ENCODE data around the gene PPP1R37.

PPP1R37 gene

DNA sequence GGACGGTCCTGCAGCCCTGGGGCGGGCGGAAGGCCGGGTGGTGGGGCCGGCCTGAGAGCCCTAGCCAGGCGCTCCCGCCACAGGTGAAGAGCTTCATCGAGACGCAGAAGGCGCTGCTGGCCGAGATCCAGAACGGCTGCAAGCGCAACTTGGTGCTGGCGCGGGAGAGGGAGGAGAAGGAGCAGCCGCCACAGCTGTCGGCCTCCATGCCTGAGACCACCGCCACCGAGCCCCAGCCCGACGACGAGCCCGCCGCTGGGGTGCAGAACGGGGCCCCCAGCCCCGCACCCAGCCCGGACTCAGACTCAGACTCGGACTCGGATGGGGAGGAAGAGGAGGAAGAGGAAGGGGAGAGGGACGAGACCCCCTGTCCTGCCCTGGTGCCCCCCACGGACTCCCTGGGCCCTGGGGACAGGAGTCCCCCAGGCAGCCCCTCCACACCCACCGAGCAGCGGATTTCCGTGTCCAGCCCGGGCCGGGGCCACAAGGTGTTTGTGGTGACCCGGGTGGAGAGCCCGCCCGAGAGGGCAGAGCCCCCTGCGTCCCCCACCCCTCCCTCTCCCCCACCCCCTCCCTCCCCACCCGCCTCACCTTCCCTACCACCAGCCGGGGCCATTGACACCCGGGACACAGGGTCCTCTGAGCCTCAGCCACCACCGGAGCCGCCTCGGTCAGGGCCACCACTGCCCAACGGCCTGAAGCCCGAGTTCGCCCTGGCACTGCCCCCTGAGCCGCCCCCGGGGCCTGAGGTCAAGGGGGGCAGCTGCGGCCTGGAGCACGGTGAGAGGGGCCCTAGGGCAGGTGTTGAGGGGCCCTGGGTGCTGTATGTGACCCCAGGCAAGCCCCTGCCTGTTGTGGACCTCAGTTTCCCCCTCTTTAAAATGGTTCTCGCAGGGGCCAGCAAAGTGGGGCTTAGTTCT is 52.6 kb downstream of the PPP1R37 start:
- no peaks in the 10 kb centered on the region for H3K9me3 ChIP-seq (ENCODE audit: control insufficient read depth, low read depth, low read length)
- no peak overlapping the region for H3K27ac ChIP-seq (ENCODE audit: low read length)
- no peaks in the 10 kb centered on the region for H3K27me3 ChIP-seq (ENCODE audit: control insufficient read depth, insufficient read depth, low read length)
- peaks cover 4% of the 10 kb centered on the region for H3K36me3 ChIP-seq (ENCODE audit: control insufficient read depth, low read depth, low read length)
- H3K9ac ChIP-seq (ENCODE audit: low read length): no peak overlapping the region
- no peak overlapping the region for H3K4me3 ChIP-seq (ENCODE audit: low read length)
- no peaks in the 10 kb centered on the region for H3K4me1 ChIP-seq (ENCODE audit: control insufficient read depth, low read depth, low read length)

GRCh38 chr19:45146251-45146650 is 53.3 kb downstream of the PPP1R37 start:
- Histone ChIP-seq H3K9me3 (ENCODE audit: control insufficient read depth, low read depth, low read length) (no peaks in the 10 kb centered on the region), H3K36me3 (ENCODE audit: control insufficient read depth, low read depth, low read length) (peaks cover 4% of the 10 kb centered on the region), H3K27ac (ENCODE audit: low read length) (no peak overlapping the region), H3K9ac (ENCODE audit: low read length) (no peak overlapping the region), H3K4me1 (ENCODE audit: control insufficient read depth, low read depth, low read length) (no peaks in the 10 kb centered on the region), H3K27me3 (ENCODE audit: control insufficient read depth, insufficient read depth, low read length) (no peaks in the 10 kb centered on the region), H3K4me3 (ENCODE audit: low read length) (no peak overlapping the region)

DNA sequence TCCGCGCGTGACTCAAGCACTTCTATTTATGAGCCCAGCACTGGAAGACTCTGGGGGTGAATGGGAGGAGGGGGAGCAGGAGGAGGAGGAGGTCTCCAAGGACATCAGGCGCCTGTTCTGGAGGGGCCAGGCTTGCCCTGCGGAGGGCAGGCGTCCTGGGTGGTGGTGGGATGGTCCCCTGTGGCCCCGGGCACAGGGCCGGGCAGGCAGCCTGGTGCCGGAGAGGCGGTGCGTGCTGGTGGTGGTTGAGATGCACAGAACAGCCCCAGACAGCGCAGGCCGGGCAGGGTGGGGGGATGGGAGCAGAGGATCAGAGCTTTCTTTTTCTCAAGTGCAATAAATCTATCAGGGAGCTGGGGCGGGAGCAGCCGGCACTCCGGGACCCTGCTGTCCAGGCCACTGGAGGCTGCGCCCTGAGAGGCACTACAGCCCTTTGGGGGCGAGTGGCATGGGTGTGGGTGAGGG is 53.8 kb downstream of the PPP1R37 start:
- Histone ChIP-seq H3K4me1 (ENCODE audit: control insufficient read depth, low read depth, low read length) (no peaks in the 10 kb centered on the region), H3K36me3 (ENCODE audit: control insufficient read depth, low read depth, low read length) (peaks cover 4% of the 10 kb centered on the region), H3K27ac (ENCODE audit: low read length) (no peak overlapping the region), H3K9ac (ENCODE audit: low read length) (no peak overlapping the region), H3K9me3 (ENCODE audit: control insufficient read depth, low read depth, low read length) (no peaks in the 10 kb centered on the region), H3K4me3 (ENCODE audit: low read length) (no peak overlapping the region), H3K27me3 (ENCODE audit: control insufficient read depth, insufficient read depth, low read length) (no peaks in the 10 kb centered on the region)

GRCh38 chr19:45147835-45148676 is 55.1 kb downstream of the PPP1R37 start:
- Histone ChIP-seq H3K9me3 (ENCODE audit: control insufficient read depth, low read depth, low read length) (no peaks in the 10 kb centered on the region), H3K4me1 (ENCODE audit: control insufficient read depth, low read depth, low read length) (no peaks in the 10 kb centered on the region), H3K4me3 (ENCODE audit: low read length) (no peak overlapping the region), H3K9ac (ENCODE audit: low read length) (no peak overlapping the region), H3K36me3 (ENCODE audit: control insufficient read depth, low read depth, low read length) (no peaks in the 10 kb centered on the region), H3K27me3 (ENCODE audit: control insufficient read depth, insufficient read depth, low read length) (peaks cover 6% of the 10 kb centered on the region), H3K27ac (ENCODE audit: low read length) (no peak overlapping the region)

- no peaks in the 10 kb centered on the region for H3K9me3 ChIP-seq (ENCODE audit: control insufficient read depth, low read depth, low read length)
- no peak overlapping the region for H3K9ac ChIP-seq (ENCODE audit: low read length)
- H3K36me3 ChIP-seq (ENCODE audit: control insufficient read depth, low read depth, low read length): no peaks in the 10 kb centered on the region
- H3K4me3 ChIP-seq (ENCODE audit: low read length): no peak overlapping the region
- no peak overlapping the region for H3K27ac ChIP-seq (ENCODE audit: low read length)
- H3K27me3 ChIP-seq (ENCODE audit: control insufficient read depth, insufficient read depth, low read length): peaks cover 17% of the 10 kb centered on the region
- peaks cover 3% of the 10 kb centered on the region for H3K4me1 ChIP-seq (ENCODE audit: control insufficient read depth, low read depth, low read length)
Measured at GRCh38 chr19:45149129-45149528, 56.1 kb downstream of the PPP1R37 start.

DNA sequence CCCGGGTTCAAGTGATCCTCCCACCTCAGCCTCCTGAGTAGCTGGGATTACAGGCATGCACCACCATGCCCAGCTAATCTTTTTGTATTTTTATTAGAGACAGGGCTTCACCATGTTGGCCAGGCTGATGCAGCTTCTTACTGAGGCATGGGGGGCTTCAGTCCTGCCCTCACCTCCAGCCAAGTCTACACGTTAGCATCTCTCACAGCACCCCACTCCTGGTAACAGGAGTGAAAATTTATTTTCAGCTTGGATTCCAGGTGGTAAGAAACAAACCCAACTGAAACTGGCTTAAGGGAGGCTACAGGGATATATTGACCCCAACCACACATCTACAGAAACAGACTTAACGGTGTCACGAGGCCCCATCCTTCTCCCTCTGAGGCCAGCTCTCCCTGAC is 57.2 kb downstream of the PPP1R37 start:
- H3K4me3 ChIP-seq (ENCODE audit: low read length): no peak overlapping the region
- no peak overlapping the region for H3K27ac ChIP-seq (ENCODE audit: low read length)
- H3K36me3 ChIP-seq (ENCODE audit: control insufficient read depth, low read depth, low read length): no peaks in the 10 kb centered on the region
- H3K4me1 ChIP-seq (ENCODE audit: control insufficient read depth, low read depth, low read length): peaks cover 4% of the 10 kb centered on the region
- H3K9ac ChIP-seq (ENCODE audit: low read length): no peak overlapping the region
- no peaks in the 10 kb centered on the region for H3K9me3 ChIP-seq (ENCODE audit: control insufficient read depth, low read depth, low read length)
- peaks cover 28% of the 10 kb centered on the region for H3K27me3 ChIP-seq (ENCODE audit: control insufficient read depth, insufficient read depth, low read length)

DNA sequence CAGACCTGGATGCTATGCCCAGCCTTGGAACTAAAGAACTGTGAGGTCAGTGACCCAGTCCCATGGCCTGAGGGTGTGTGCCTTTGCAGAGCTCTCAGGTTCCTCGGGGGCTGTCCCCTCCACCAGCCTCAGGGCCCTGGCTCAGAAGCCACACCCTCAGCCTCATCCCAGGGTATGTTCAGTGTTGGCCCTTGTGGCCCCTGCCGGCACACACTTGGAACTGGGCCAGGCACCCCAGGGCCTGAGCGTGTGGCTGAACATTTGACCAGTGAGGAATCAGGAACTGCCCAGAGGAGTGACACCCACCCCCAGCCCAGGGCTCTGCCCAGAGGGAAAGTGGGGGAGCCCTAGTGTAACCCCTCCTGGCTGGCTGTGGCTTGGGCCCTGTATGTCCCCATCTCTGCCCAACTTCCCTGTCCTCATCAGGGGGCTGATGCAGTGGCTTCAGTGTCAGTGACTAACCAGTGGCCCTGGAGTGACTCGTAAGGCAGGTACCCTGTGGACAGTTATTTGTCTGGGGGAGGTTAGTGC is 57.8 kb downstream of the PPP1R37 start:
- Histone ChIP-seq H3K36me3 (ENCODE audit: control insufficient read depth, low read depth, low read length) (no peaks in the 10 kb centered on the region), H3K27ac (ENCODE audit: low read length) (no peak overlapping the region), H3K27me3 (ENCODE audit: control insufficient read depth, insufficient read depth, low read length) (peaks cover 34% of the 10 kb centered on the region), H3K9ac (ENCODE audit: low read length) (no peak overlapping the region), H3K4me1 (ENCODE audit: control insufficient read depth, low read depth, low read length) (peaks cover 4% of the 10 kb centered on the region), H3K4me3 (ENCODE audit: low read length) (no peak overlapping the region), H3K9me3 (ENCODE audit: control insufficient read depth, low read depth, low read length) (no peaks in the 10 kb centered on the region)

DNA sequence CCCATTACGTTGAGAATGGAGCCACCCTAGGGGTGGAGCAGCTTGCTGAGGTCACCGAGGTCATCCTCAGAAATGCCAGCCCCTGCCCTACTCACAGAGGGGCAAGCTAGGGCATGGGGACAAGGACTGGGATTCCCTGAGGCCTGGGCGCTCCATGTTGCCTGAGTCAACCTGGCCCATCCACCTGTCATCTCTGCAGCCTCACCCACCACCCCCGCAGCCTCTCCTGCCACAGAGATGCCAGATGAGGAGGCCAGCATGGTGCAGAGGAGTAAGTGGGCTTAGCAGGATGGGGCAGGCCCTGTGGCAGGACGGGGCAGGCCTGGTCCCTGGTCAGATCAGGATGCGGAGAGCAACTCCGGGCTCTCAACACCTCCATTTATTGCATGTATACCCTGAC is 58.3 kb downstream of the PPP1R37 start:
- Histone ChIP-seq H3K9me3 (ENCODE audit: control insufficient read depth, low read depth, low read length) (no peaks in the 10 kb centered on the region), H3K4me3 (ENCODE audit: low read length) (no peak overlapping the region), H3K9ac (ENCODE audit: low read length) (no peak overlapping the region), H3K27me3 (ENCODE audit: control insufficient read depth, insufficient read depth, low read length) (peaks cover 36% of the 10 kb centered on the region), H3K27ac (ENCODE audit: low read length) (no peak overlapping the region), H3K4me1 (ENCODE audit: control insufficient read depth, low read depth, low read length) (peaks cover 4% of the 10 kb centered on the region), H3K36me3 (ENCODE audit: control insufficient read depth, low read depth, low read length) (no peaks in the 10 kb centered on the region)

GRCh38 chr19:45151821-45152503 is 59.0 kb downstream of the PPP1R37 start:
- H3K9me3 ChIP-seq (ENCODE audit: control insufficient read depth, low read depth, low read length): no peaks in the 10 kb centered on the region
- H3K4me1 ChIP-seq (ENCODE audit: control insufficient read depth, low read depth, low read length): peaks cover 4% of the 10 kb centered on the region
- no peak overlapping the region for H3K4me3 ChIP-seq (ENCODE audit: low read length)
- peaks cover 36% of the 10 kb centered on the region for H3K27me3 ChIP-seq (ENCODE audit: control insufficient read depth, insufficient read depth, low read length)
- H3K27ac ChIP-seq (ENCODE audit: low read length): no peak overlapping the region
- no peak overlapping the region for H3K9ac ChIP-seq (ENCODE audit: low read length)
- H3K36me3 ChIP-seq (ENCODE audit: control insufficient read depth, low read depth, low read length): no peaks in the 10 kb centered on the region

GRCh38 chr19:45152504-45153338 is 59.7 kb downstream of the PPP1R37 start:
- Histone ChIP-seq H3K27ac (ENCODE audit: low read length) (no peak overlapping the region), H3K36me3 (ENCODE audit: control insufficient read depth, low read depth, low read length) (no peaks in the 10 kb centered on the region), H3K4me1 (ENCODE audit: control insufficient read depth, low read depth, low read length) (peaks cover 4% of the 10 kb centered on the region), H3K4me3 (ENCODE audit: low read length) (no peak overlapping the region), H3K9ac (ENCODE audit: low read length) (no peak overlapping the region), H3K9me3 (ENCODE audit: control insufficient read depth, low read depth, low read length) (no peaks in the 10 kb centered on the region), H3K27me3 (ENCODE audit: control insufficient read depth, insufficient read depth, low read length) (peaks cover 40% of the 10 kb centered on the region)

Data from iPS-18a (cell line).